Lower leg skin (tissue), 3 donors: ENCODE data around the gene WDR54.

Experiments
- POLR2A ChIP-seq, 2 donors: fragments of 450-650 bp; IDR thresholded peaks; one replicate each; pipeline ENCODE4 v1.6.1; 2016 to 2017; ENCODE audit warnings: antibody characterized with exemption in 2 of 2, mild to moderate bottlenecking in 1 of 2, moderate library complexity in 1 of 2
- TF ChIP-seq, protein P1 (sequence below), 3 donors: fragments of 450-650 bp; IDR thresholded peaks; one replicate each; pipeline ENCODE4 v1.5.1; 2016; ENCODE audit warnings: antibody characterized with exemption in 3 of 3, mild to moderate bottlenecking in 3 of 3, moderate library complexity in 2 of 3

GRCh38 chr2:74399785-74400184 is 21.7 kb upstream of the WDR54 start:
- TF ChIP-seq, protein P1, sequence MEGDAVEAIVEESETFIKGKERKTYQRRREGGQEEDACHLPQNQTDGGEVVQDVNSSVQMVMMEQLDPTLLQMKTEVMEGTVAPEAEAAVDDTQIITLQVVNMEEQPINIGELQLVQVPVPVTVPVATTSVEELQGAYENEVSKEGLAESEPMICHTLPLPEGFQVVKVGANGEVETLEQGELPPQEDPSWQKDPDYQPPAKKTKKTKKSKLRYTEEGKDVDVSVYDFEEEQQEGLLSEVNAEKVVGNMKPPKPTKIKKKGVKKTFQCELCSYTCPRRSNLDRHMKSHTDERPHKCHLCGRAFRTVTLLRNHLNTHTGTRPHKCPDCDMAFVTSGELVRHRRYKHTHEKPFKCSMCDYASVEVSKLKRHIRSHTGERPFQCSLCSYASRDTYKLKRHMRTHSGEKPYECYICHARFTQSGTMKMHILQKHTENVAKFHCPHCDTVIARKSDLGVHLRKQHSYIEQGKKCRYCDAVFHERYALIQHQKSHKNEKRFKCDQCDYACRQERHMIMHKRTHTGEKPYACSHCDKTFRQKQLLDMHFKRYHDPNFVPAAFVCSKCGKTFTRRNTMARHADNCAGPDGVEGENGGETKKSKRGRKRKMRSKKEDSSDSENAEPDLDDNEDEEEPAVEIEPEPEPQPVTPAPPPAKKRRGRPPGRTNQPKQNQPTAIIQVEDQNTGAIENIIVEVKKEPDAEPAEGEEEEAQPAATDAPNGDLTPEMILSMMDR (IDR thresholded peaks at IDR 0.05) = no peak
- no peak for TF ChIP-seq POLR2A (IDR thresholded peaks at IDR 0.05)
